Trophoblast cell (in vitro differentiated cells and primary cell): ENCODE results near the gene SBDS.
"Not testable (repeated sequence)": the region's sequence is repeated elsewhere in the genome, so short reads cannot be mapped to it uniquely, and the experiment has no call there.

Source experiments
- DNase-seq, 2 donors: peaks; one replicate each; pipeline ENCODE4 v3.0.0-alpha.2; 2016
- H2AFZ ChIP-seq: 2 replicates; pipeline ENCODE4 v1.6.1; 2013; ENCODE audit warnings: low read length, moderate library complexity, mild to moderate bottlenecking; ENCODE audit not compliant: insufficient read depth, poor library complexity
- H2AK5ac ChIP-seq: 2 replicates; pipeline ENCODE4 v1.6.1; 2013; ENCODE audit warnings: mild to moderate bottlenecking, low read length
- H2BK120ac ChIP-seq: 2 replicates; pipeline ENCODE4 v1.6.1; 2013; ENCODE audit warnings: low read length, mild to moderate bottlenecking, moderate library complexity; ENCODE audit not compliant: insufficient read depth, poor library complexity
- H2BK12ac ChIP-seq: 2 replicates; pipeline ENCODE4 v1.6.1; 2013; ENCODE audit warnings: mild to moderate bottlenecking, low read length, moderate library complexity
- H2BK5ac ChIP-seq: 2 replicates; pipeline ENCODE4 v1.6.1; 2013; ENCODE audit warnings: low read length, low read depth, moderate library complexity, mild to moderate bottlenecking; ENCODE audit not compliant: poor library complexity
- H3K14ac ChIP-seq: 2 replicates; pipeline ENCODE4 v1.6.1; 2013; ENCODE audit warnings: mild to moderate bottlenecking, low read length
- H3K18ac ChIP-seq: 2 replicates; pipeline ENCODE4 v1.6.1; 2013; ENCODE audit warnings: mild to moderate bottlenecking, low read length
- H3K23ac ChIP-seq: 2 replicates; pipeline ENCODE4 v1.6.1; 2013; ENCODE audit warnings: low read length
- H3K27ac ChIP-seq: 2 replicates; pipeline ENCODE4 v1.5.1; 2013; ENCODE audit warnings: low read depth, mild to moderate bottlenecking, inconsistent platforms, low read length, moderate library complexity
- H3K27me3 ChIP-seq: 2 replicates; pipeline ENCODE4 v1.6.1; 2013; ENCODE audit warnings: inconsistent platforms, mild to moderate bottlenecking, low read length, moderate library complexity; ENCODE audit not compliant: insufficient read depth
- H3K36me3 ChIP-seq, 2 experiments: 1 replicate in 1 of 2; 2 replicates in 1 of 2; pipeline ENCODE4 v1.6.1; 2013; ENCODE audit warnings: low read length in 2 of 2, mild to moderate bottlenecking in 2 of 2, moderate library complexity in 1 of 2; ENCODE audit not compliant: insufficient read depth in 2 of 2, control insufficient read depth in 1 of 2
- H3K4ac ChIP-seq: 2 replicates; pipeline ENCODE4 v1.6.1; 2013; ENCODE audit warnings: low read depth, mild to moderate bottlenecking, low read length, moderate library complexity
- H3K4me1 ChIP-seq, 2 experiments: 1 replicate in 1 of 2; 2 replicates in 1 of 2; pipeline ENCODE4 v1.6.1; 2013; ENCODE audit warnings: low read length in 2 of 2, mild to moderate bottlenecking in 2 of 2, moderate library complexity in 1 of 2; ENCODE audit not compliant: insufficient read depth in 2 of 2, control insufficient read depth in 1 of 2
- H3K4me2 ChIP-seq: 2 replicates; pipeline ENCODE4 v1.6.1; 2013; ENCODE audit warnings: inconsistent platforms, mild to moderate bottlenecking, low read length, moderate library complexity
- H3K4me3 ChIP-seq: 2 replicates; pipeline ENCODE4 v1.5.1; 2013; ENCODE audit warnings: mild to moderate bottlenecking, low read depth, low read length, inconsistent platforms
- H3K79me1 ChIP-seq: one replicate; pipeline ENCODE4 v1.6.1; 2013; ENCODE audit warnings: low read length
- H3K79me2 ChIP-seq: 2 replicates; pipeline ENCODE4 v1.6.1; 2013; ENCODE audit warnings: low read length, mild to moderate bottlenecking; ENCODE audit not compliant: control insufficient read depth, insufficient read depth, poor library complexity
- H3K9ac ChIP-seq: 2 replicates; pipeline ENCODE4 v1.6.1; 2013; ENCODE audit warnings: mild to moderate bottlenecking, low read length
- H3K9me3 ChIP-seq: 2 replicates; pipeline ENCODE4 v1.6.1; 2013; ENCODE audit warnings: low read depth, mild to moderate bottlenecking, control low read depth, inconsistent platforms, low read length; ENCODE audit not compliant: insufficient read depth
- H4K12ac ChIP-seq: 2 replicates; pipeline ENCODE4 v1.6.1; 2013; ENCODE audit warnings: low read depth, mild to moderate bottlenecking, low read length, moderate library complexity
- H4K8ac ChIP-seq: 2 replicates; pipeline ENCODE4 v1.6.1; 2013; ENCODE audit warnings: low read depth, mild to moderate bottlenecking, low read length, moderate library complexity
- H4K91ac ChIP-seq: one replicate; pipeline ENCODE4 v1.6.1; 2013; ENCODE audit warnings: low read depth, mild to moderate bottlenecking, low read length, moderate library complexity
- WGBS: extraction: QIAGEN DNeasy Blood & Tissue Kit; methylation state at CpG from one replicate; pipeline ENCODE4 v1.1.7; 2013; ENCODE audit warnings: missing lambda C conversion rate; ENCODE audit not compliant: insufficient read length, insufficient coverage; ENCODE audit errors: extremely low coverage; 5-methylcytosine and 5-hydroxymethylcytosine counted together

SBDS gene

DNA sequence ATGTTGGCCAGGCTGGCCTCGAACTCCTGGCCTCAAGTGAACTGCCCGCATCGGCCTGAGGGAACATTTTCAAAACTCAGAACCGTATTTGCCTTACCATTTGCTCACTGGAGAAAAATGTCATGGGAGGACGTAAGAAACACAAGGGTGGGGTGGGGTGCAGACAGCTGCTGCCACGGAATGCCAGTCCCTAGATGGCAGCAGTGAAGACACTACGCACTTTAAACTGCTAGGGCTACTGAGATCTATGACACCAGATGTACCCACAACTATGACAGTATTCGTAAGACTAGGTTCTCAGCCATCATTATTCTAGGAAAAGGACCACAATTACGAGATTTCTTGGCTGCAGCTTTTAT is 716 bp downstream of the SBDS start:
- H3K9ac ChIP-seq = not testable (repeated sequence)
- WGBS = no CpG with 5 or more reads among the region's 9 CpGs

DNA sequence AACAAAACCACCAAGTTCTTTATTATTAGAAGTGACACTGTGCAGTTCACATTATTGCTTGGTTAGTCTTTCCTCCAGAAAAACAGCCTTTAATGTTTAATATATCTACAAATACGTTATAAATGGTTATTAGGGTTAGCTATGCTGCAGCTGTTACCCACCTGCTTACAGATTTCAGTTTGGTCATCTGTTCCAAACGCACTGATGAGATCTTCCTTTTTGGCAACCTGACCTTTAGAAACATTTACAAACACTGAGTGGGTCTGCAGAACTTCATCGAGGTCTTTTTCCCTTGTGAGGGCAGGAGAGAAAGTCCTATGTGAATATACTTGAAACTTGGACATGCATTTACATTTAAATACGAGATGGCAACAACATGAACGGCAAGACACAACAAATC is 1.3 kb downstream of the SBDS start:
- WGBS = no CpG with 5 or more reads among the region's 5 CpGs
- H3K23ac ChIP-seq, DNase-seq: not testable (repeated sequence)

More for the DNA sequence above, 716 bp downstream of the SBDS start:
- peak overlapping the region; percentile 89 for H3K4me3 ChIP-seq
- not testable (repeated sequence) for H4K12ac ChIP-seq, H3K79me1 ChIP-seq, H3K27me3 ChIP-seq, H3K4ac ChIP-seq, H2BK120ac ChIP-seq, H3K18ac ChIP-seq, H2BK12ac ChIP-seq, H3K23ac ChIP-seq, H4K91ac ChIP-seq, H2AK5ac ChIP-seq, H2AFZ ChIP-seq, H2BK5ac ChIP-seq, H3K4me1 ChIP-seq, H4K8ac ChIP-seq, H3K79me2 ChIP-seq, H3K9me3 ChIP-seq
- H3K36me3 ChIP-seq = peaks cover 13% of the 10 kb centered on the region in 2 experiments
- H3K27ac ChIP-seq = peak overlapping the region; percentile 89
- H3K4me2 ChIP-seq = peak overlapping the region; percentile 69
- DNase-seq = peak; percentile 85 to 88
- peak overlapping the region; percentile 1 for H3K14ac ChIP-seq

GRCh38 chr7:66989552-66989951 is 5.8 kb downstream of the SBDS start:
- not testable (repeated sequence) for H3K4ac ChIP-seq, H3K14ac ChIP-seq, H2BK12ac ChIP-seq, H4K12ac ChIP-seq, H3K79me1 ChIP-seq, H2BK120ac ChIP-seq, H2BK5ac ChIP-seq, H2AK5ac ChIP-seq, H2AFZ ChIP-seq, H3K4me2 ChIP-seq, H3K9ac ChIP-seq, H4K91ac ChIP-seq, H3K23ac ChIP-seq, H3K9me3 ChIP-seq, H4K8ac ChIP-seq, H3K27ac ChIP-seq, H3K79me2 ChIP-seq, H3K18ac ChIP-seq, H3K4me3 ChIP-seq, H3K27me3 ChIP-seq, DNase-seq, H3K4me1 ChIP-seq
- no CpG with 5 or more reads among the region's 3 CpGs for WGBS
- peaks cover 16 to 19% of the 10 kb centered on the region in 2 experiments for H3K36me3 ChIP-seq

More for the DNA sequence above, 1.3 kb downstream of the SBDS start:
- not testable (repeated sequence) for H3K4ac ChIP-seq, H3K4me1 ChIP-seq, H2AK5ac ChIP-seq, H3K4me3 ChIP-seq, H3K79me2 ChIP-seq, H4K91ac ChIP-seq, H3K27me3 ChIP-seq, H2AFZ ChIP-seq, H2BK120ac ChIP-seq, H3K9ac ChIP-seq, H2BK12ac ChIP-seq, H3K79me1 ChIP-seq, H3K14ac ChIP-seq, H2BK5ac ChIP-seq, H4K8ac ChIP-seq, H3K27ac ChIP-seq, H3K9me3 ChIP-seq, H4K12ac ChIP-seq, H3K18ac ChIP-seq
- peak overlapping the region; percentile 69 for H3K4me2 ChIP-seq
- peaks cover 13% of the 10 kb centered on the region in 2 experiments for H3K36me3 ChIP-seq

DNA sequence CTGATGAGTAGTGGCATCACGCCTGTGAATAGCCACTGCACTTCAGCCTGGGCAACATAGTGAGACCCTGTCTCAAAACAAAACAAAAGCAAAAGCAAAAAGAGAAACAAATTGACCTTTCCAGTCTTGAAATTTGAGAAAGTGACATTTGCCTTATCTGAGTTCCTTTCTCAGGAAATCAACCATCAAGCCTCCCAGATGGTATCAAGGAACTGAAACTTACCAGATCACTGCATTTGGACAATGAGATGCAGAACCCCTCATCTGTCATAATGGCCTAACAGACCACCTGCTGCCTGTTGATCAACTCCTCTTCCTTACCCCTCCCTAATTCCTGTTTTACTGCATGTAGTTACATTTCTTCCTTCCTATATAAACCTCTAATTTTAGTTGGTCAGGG is 15.1 kb downstream of the SBDS start:
- not testable (repeated sequence) for H3K14ac ChIP-seq, DNase-seq, H2BK120ac ChIP-seq, H3K4me3 ChIP-seq, H3K18ac ChIP-seq, H3K23ac ChIP-seq, H4K91ac ChIP-seq, H3K9me3 ChIP-seq, H4K12ac ChIP-seq, H2AFZ ChIP-seq, H3K79me1 ChIP-seq, H3K36me3 ChIP-seq, H4K8ac ChIP-seq, H2BK12ac ChIP-seq, H3K4me1 ChIP-seq, H3K27ac ChIP-seq, H3K9ac ChIP-seq, H2AK5ac ChIP-seq, H3K4ac ChIP-seq, H3K4me2 ChIP-seq, H3K27me3 ChIP-seq, H3K79me2 ChIP-seq, H2BK5ac ChIP-seq
- no CpG with 5 or more reads among the region's 1 CpG for WGBS
